H1 (cell line): ENCODE measurements around the gene SRSF8. TPM values are rescaled to one million over a fixed set of nuclear protein-coding genes. Genes with fewer than 3 reads are reported as not detected.
"Not testable (repeated sequence)": the region's sequence is repeated elsewhere in the genome, so short reads cannot be mapped to it uniquely, and the experiment has no call there.

Experiments used
- CTCF ChIA-PET: fragments of 300-600 bp; sonication (Branson Sonifier 250); formaldehyde crosslinking; loops from one replicate; lab custom pipeline; 2021; ENCODE audit not compliant: partially characterized antibody; lab: Charles Lee
- POLR2A ChIA-PET: fragments of 300-600 bp; sonication (Branson Sonifier 250); formaldehyde crosslinking; loops from one replicate; lab custom pipeline; 2021; ENCODE audit warnings: inconsistent platforms; ENCODE audit not compliant: partially characterized antibody; lab: Charles Lee
- DNase-seq, 2 experiments: peaks; one replicate each; pipeline versions ENCODE4 v3.0.0 to v3.0.0-alpha.2; 2010 to 2022; ENCODE audit warnings: low spot score in 2 of 2, low read depth in 1 of 2, mixed read lengths in 1 of 2
- FAIRE-seq: peaks from 2 replicates; lab custom pipeline; 2011; peaks lifted over from hg19 to GRCh38; lab: Jason Lieb, UNC
- H2AFZ ChIP-seq: 2 replicates; pipeline ENCODE4 v1.8.1; 2012; ENCODE audit warnings: low read length, inconsistent platforms
- H2AK5ac ChIP-seq: 2 replicates; pipeline ENCODE4 v1.6.1; 2013; ENCODE audit warnings: low read depth, low read length
- H2BK120ac ChIP-seq: replicated peaks from 2 replicates; pipeline ENCODE3; 2013; ENCODE audit warnings: low read depth, low read length, inconsistent platforms
- H2BK12ac ChIP-seq: 2 replicates; pipeline ENCODE4 v1.6.1; 2013; ENCODE audit warnings: low read depth, low read length
- H2BK15ac ChIP-seq: 2 replicates; pipeline ENCODE4 v1.6.1; 2013; ENCODE audit warnings: low read length
- H2BK20ac ChIP-seq: 2 replicates; pipeline ENCODE4 v1.6.1; 2013; ENCODE audit warnings: low read length
- H2BK5ac ChIP-seq: 2 replicates; pipeline ENCODE4 v1.6.1; 2013; ENCODE audit warnings: low read depth, low read length
- H3K14ac ChIP-seq: 2 replicates; pipeline ENCODE4 v1.6.1; 2013; ENCODE audit warnings: inconsistent platforms; ENCODE audit not compliant: insufficient read length
- H3K18ac ChIP-seq: 2 replicates; pipeline ENCODE4 v1.6.1; 2013; ENCODE audit warnings: low read length; ENCODE audit errors: extremely low read depth
- H3K23ac ChIP-seq: 2 replicates; pipeline ENCODE4 v1.6.1; 2013; ENCODE audit warnings: inconsistent platforms; ENCODE audit not compliant: insufficient read length
- H3K23me2 ChIP-seq: 2 replicates; pipeline ENCODE4 v1.6.1; 2013; ENCODE audit warnings: low read depth, low read length
- H3K27ac ChIP-seq: 2 replicates; pipeline ENCODE4 v1.6.1; 2011; ENCODE audit warnings: low read depth, low read length, inconsistent platforms
- H3K27me3 ChIP-seq, 4 experiments: replicated peaks in 1 of 4; 1 replicate in 1 of 4; 2 replicates in 3 of 4; pipeline versions ENCODE4 v1.6.1 to v1.8.1; 2011 to 2013; ENCODE audit warnings: low read length in 3 of 4, mild to moderate bottlenecking in 3 of 4, inconsistent platforms in 2 of 4, mixed read lengths in 2 of 4, moderate library complexity in 1 of 4; ENCODE audit not compliant: control insufficient read depth in 3 of 4, insufficient read depth in 3 of 4; ENCODE audit errors: extremely low read depth in 1 of 4
- H3K36me3 ChIP-seq, 4 experiments: 2 replicates each; pipeline versions ENCODE4 v1.6.1 to v1.8.1; 2011 to 2013; ENCODE audit warnings: mild to moderate bottlenecking in 4 of 4, low read length in 3 of 4, moderate library complexity in 2 of 4, control low read depth in 1 of 4, inconsistent platforms in 1 of 4; ENCODE audit not compliant: insufficient read depth in 4 of 4, control insufficient read depth in 2 of 4
- H3K4ac ChIP-seq: replicated peaks from 2 replicates; pipeline ENCODE3; 2013; ENCODE audit warnings: low read length, low read depth, mixed read lengths, inconsistent platforms; ENCODE audit not compliant: insufficient read length
- H3K4me1 ChIP-seq, 4 experiments: replicated peaks in 1 of 4; 1 replicate in 1 of 4; 2 replicates in 3 of 4; pipeline versions ENCODE4 v1.6.1 to v1.8.1; 2011 to 2013; ENCODE audit warnings: low read length in 3 of 4, inconsistent platforms in 2 of 4, mixed read lengths in 1 of 4; ENCODE audit not compliant: insufficient read depth in 4 of 4, control insufficient read depth in 3 of 4
- H3K4me2 ChIP-seq, 2 experiments: 2 replicates each; pipeline versions ENCODE4 v1.6.1 to v1.8.1; 2011 to 2013; ENCODE audit warnings: low read depth in 2 of 2, low read length in 2 of 2, control low read depth in 1 of 2, inconsistent platforms in 1 of 2, mild to moderate bottlenecking in 1 of 2; ENCODE audit not compliant: insufficient read depth in 1 of 2
- H3K4me3 ChIP-seq, 4 experiments: fragments of 200-600, 300-600 bp in 1 of 4; sonication (generic), shearing (Covaris generic), sonication (Bioruptor Twin) in 1 of 4; 2 replicates each; pipeline versions ENCODE4 v1.5.1 to v1.8.1; 2011 to 2016; ENCODE audit warnings: low read length in 4 of 4, low read depth in 3 of 4, control low read depth in 2 of 4, inconsistent platforms in 2 of 4, mild to moderate bottlenecking in 2 of 4, mixed read lengths in 1 of 4, moderate library complexity in 1 of 4; ENCODE audit not compliant: insufficient read depth in 2 of 4; ENCODE audit errors: extremely low read depth in 1 of 4
- H3K56ac ChIP-seq: replicated peaks from 2 replicates; pipeline ENCODE3; 2013; ENCODE audit warnings: low read depth, mild to moderate bottlenecking, mixed read lengths, low read length, inconsistent platforms; ENCODE audit not compliant: insufficient read length
- H3K79me1 ChIP-seq: 2 replicates; pipeline ENCODE4 v1.6.1; 2013; ENCODE audit warnings: low read depth, low read length, control low read depth
- H3K79me2 ChIP-seq, 2 experiments: 2 replicates each; pipeline versions ENCODE4 v1.6.1 to v1.8.1; 2012 to 2013; ENCODE audit warnings: low read length in 2 of 2, mild to moderate bottlenecking in 2 of 2, inconsistent platforms in 1 of 2; ENCODE audit not compliant: insufficient read depth in 2 of 2, control insufficient read depth in 1 of 2
- H3K9ac ChIP-seq, 4 experiments: replicated peaks in 1 of 4; 1 replicate in 1 of 4; 2 replicates in 3 of 4; pipeline versions ENCODE4 v1.6.1 to v1.8.1; 2011 to 2013; ENCODE audit warnings: low read depth in 3 of 4, low read length in 3 of 4, control low read depth in 2 of 4, mild to moderate bottlenecking in 2 of 4, moderate library complexity in 2 of 4, inconsistent platforms in 1 of 4; ENCODE audit errors: extremely low read depth in 1 of 4
- H3K9me3 ChIP-seq, 2 experiments: 2 replicates each; pipeline versions ENCODE4 v1.6.1 to v1.8.1; 2012 to 2013; ENCODE audit warnings: mild to moderate bottlenecking in 2 of 2, moderate library complexity in 2 of 2, control low read depth in 1 of 2, inconsistent platforms in 1 of 2, low read depth in 1 of 2, low read length in 1 of 2, mixed read lengths in 1 of 2; ENCODE audit not compliant: insufficient read depth in 2 of 2
- H4K20me1 ChIP-seq, 2 experiments: replicated peaks in 1 of 2; 2 replicates each; pipeline versions ENCODE3 to v1.8.1; 2011 to 2013; ENCODE audit warnings: inconsistent platforms in 2 of 2, low read length in 2 of 2, mild to moderate bottlenecking in 1 of 2; ENCODE audit not compliant: insufficient read depth in 2 of 2, control insufficient read depth in 1 of 2
- H4K5ac ChIP-seq: 2 replicates; pipeline ENCODE4 v1.6.1; 2013; ENCODE audit warnings: low read length, low read depth, mixed read lengths, inconsistent platforms; ENCODE audit not compliant: insufficient read length
- H4K8ac ChIP-seq: 2 replicates; pipeline ENCODE4 v1.8.0; 2013; ENCODE audit warnings: mild to moderate bottlenecking, moderate library complexity, low read length, inconsistent platforms; ENCODE audit not compliant: insufficient read depth; ENCODE audit errors: extremely low read depth
- H4K91ac ChIP-seq: replicated peaks from 2 replicates; pipeline ENCODE3; 2013; ENCODE audit warnings: low read length, mixed read lengths, inconsistent platforms; ENCODE audit not compliant: insufficient read length
- WGBS, 2 experiments: shearing (Covaris generic) in 1 of 2; methylation state at CpG; one replicate each; pipeline versions ENCODE4 v1.1.6 to v1.1.7; 2013 to 2015; ENCODE audit warnings: low lambda C conversion rate in 2 of 2, mixed read lengths in 2 of 2, inconsistent platforms in 1 of 2, low coverage in 1 of 2, missing lambda C conversion rate in 1 of 2; ENCODE audit not compliant: insufficient replicate concordance in 2 of 2, insufficient coverage in 1 of 2, insufficient read length in 1 of 2; ENCODE audit errors: extremely low coverage in 1 of 2, missing lambda C conversion rate in 1 of 2; 5-methylcytosine and 5-hydroxymethylcytosine counted together
- polyA plus RNA-seq, 7 experiments: library from polyadenylated mRNA; depleted of rRNA in 3 of 7; stranded (reverse) in 5 of 7; unstranded in 2 of 7; fragments of >200 nt in 5 of 7; fragments of 200-250 nt in 2 of 7; gene quantifications; 1 replicate in 5 of 7; 2 replicates in 1 of 7; 4 replicates in 1 of 7; pipeline versions ENCODE4 v1.2.1 to v1.2.3, GENCODE V29; 2011 to 2013; ENCODE audit warnings: missing spikeins in 2 of 7, mixed read lengths in 2 of 7
- total RNA-seq: library from RNA; stranded (reverse); fragmentation: NEBNext Ultra II Directional; extraction: Animal tissue kit (Norgen Biotek cat#: 25700); gene quantifications from 2 replicates; pipeline ENCODE4 v1.2.1, GENCODE V29; 2021

Gene SRSF8
- total and polyA plus RNA-seq, 2 of the 8 experiments (the other 6 are each of a cell fraction or from before 2014, with no cell fraction given), result 13.2 to 18.5 TPM

DNA sequence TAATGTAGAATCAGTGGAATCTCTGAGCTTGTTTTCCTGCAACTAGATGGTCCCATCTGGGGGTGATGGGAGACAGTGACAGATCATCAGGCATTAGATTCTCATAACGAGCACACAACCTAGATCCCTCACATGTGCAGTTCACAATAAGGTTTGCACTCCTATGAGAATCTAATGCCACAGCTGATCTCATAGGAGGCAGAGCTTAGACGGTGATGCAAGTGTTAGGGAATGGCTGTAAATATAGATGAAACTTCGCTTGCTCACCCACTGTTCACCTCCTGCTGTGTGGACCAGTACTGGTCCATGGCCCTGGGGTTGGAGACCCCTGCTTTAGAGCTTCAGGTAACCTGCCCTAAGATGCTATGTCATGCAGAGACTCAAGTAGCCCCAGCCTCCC is 44.8 kb downstream of the SRSF8 start:
- DNase-seq, H4K5ac ChIP-seq, H3K4me3 ChIP-seq, H3K18ac ChIP-seq, H4K20me1 ChIP-seq, H3K23me2 ChIP-seq, H3K4me2 ChIP-seq, H3K4ac ChIP-seq, H2AFZ ChIP-seq, H3K56ac ChIP-seq, H3K9me3 ChIP-seq, H4K91ac ChIP-seq, H2BK20ac ChIP-seq, H2BK12ac ChIP-seq, H2AK5ac ChIP-seq, FAIRE-seq, H3K9ac ChIP-seq, H4K8ac ChIP-seq, H3K36me3 ChIP-seq, H3K79me2 ChIP-seq, POLR2A ChIA-PET, H3K27me3 ChIP-seq, H3K79me1 ChIP-seq, H3K27ac ChIP-seq, H2BK120ac ChIP-seq, H2BK15ac ChIP-seq, H2BK5ac ChIP-seq, H3K23ac ChIP-seq, H3K14ac ChIP-seq: not testable (repeated sequence)
- peaks cover 0 to 11% (median 3%) of the 10 kb centered on the region in 4 experiments; a peak in 5 of 7 replicates for H3K4me1 ChIP-seq
- WGBS, 2 experiments, result 90% methylated on average over 3 of the region's 3 CpGs; no CpG with 5 or more reads in 1 of the 2 experiments
- CTCF ChIA-PET, result interaction anchor here (13.7 kb wide), 1 partner anchor 18 kb away, joined by 127 read pairs; the partner anchor contains the start of gene ENDOD1
